GM23338 (cell line): ENCODE data around the gene PLA2G4B.

Experiments used
- CREB1 ChIP-seq: fragments of 250-450 bp; sonication (Bioruptor Pico); IDR thresholded peaks from 2 replicates; pipeline ENCODE4 v1.5.0; 2020; ENCODE audit warnings: low read depth, mild to moderate bottlenecking, moderate library complexity
- CTCF ChIP-seq, 2 experiments: fragments of 200-600 bp in 1 of 2; sonication (generic) in 1 of 2; conservative IDR thresholded peaks; 2 replicates each; pipeline versions ENCODE4 v1.5.1 to v1.6.1; 2016 to 2017; ENCODE audit warnings: antibody characterized with exemption in 2 of 2, low read depth in 2 of 2, mild to moderate bottlenecking in 2 of 2, moderate library complexity in 1 of 2
- JUNB ChIP-seq: IDR thresholded peaks from one replicate; pipeline ENCODE4 v1.6.1; 2016; ENCODE audit warnings: antibody characterized with exemption; ENCODE audit not compliant: unreplicated experiment
- POLR2AphosphoS5 ChIP-seq: IDR thresholded peaks from 2 replicates; pipeline ENCODE4 v1.6.1; 2016; ENCODE audit warnings: antibody characterized with exemption, low read depth
- REST ChIP-seq: IDR thresholded peaks from one replicate; pipeline ENCODE4 v1.6.1; 2018; ENCODE audit warnings: antibody characterized with exemption; ENCODE audit not compliant: unreplicated experiment

GRCh38 chr15:41806291-41807181 lies 32.1 kb upstream of the PLA2G4B start:
- peak; percentile 37 to 75; a peak in 3 of 4 replicates for TF ChIP-seq CTCF (conservative IDR thresholded peaks at IDR 0.05; ENCODE audit: low read depth in 2 of 2)
- no peak for TF ChIP-seq POLR2AphosphoS5
- TF ChIP-seq CREB1 (CRISPR knock-in tag): no peak
- TF ChIP-seq JUNB: no peak
- no peak for TF ChIP-seq REST
